HG03103 (cell line): ENCODE results near the gene CDK10.
"Not testable (repeated sequence)": the region's sequence is repeated elsewhere in the genome, so short reads cannot be mapped to it uniquely, and the experiment has no call there.

Source experiments
- ATAC-seq: cut with Tn5 transposase; IDR thresholded peaks from one replicate; pipeline ENCODE4 v1.9.1; 2021; ENCODE audit warnings: low read depth; ENCODE audit not compliant: unreplicated experiment

The CDK10 gene

DNA sequence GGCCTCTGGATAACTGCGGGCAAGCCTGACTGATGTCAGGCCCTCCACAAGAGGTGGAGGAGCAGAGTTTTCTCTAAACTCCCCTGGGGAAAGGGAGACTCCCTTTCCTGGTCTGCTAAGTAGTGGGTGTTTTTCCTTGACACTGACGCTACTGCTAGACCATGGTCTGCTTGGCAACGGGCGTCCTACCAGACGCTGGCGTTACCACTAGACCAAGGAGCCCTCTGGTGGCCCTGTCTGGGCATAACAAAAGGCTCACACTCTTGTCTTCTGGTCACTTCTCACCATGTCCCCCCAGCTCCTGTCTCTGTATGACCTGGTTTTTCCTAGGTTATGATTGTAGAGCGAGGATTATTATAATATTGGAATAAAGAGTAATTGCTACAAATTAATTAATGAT, 19.5 kb upstream of the CDK10 start:
- ATAC-seq, result not testable (repeated sequence)

DNA sequence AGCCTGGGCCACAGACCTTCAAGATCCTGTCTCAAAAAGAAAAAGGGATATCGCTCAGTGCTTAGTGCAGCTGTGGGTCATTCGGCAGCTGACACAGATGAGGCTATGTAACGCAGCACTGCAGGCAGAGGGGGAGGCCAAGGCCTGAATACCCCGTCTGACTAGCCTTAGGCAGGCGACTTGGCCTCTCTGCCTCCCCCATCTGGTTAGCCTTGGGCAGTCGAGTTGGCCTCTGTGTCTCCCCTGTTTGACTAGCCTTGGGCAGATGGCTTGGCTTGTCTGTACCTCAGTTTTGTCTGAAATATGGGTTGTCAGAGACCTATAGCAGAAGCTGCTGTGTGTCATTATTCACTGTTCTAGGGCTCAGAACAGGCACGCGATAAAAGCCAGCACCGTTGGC, 18.9 kb upstream of the CDK10 start:
- no peak for ATAC-seq

DNA sequence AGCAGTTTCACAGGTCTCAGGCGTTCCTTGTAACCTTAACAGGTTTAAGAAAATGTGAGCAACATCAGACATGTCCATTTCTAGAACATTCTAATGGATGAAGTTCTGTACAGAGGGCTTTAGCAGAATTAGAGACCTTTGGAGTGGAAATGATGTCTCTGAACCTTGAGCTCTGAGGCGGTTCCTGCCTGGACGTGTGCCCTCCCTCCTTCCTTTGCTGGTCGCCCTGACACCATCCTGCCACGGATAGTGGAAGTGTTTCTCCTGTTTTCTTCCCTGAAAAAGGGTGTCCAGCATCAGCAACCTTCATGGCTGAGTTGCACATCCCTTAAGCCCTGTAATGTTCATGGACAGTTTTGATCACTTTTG, 17.7 kb upstream of the CDK10 start:
- no peak for ATAC-seq

DNA sequence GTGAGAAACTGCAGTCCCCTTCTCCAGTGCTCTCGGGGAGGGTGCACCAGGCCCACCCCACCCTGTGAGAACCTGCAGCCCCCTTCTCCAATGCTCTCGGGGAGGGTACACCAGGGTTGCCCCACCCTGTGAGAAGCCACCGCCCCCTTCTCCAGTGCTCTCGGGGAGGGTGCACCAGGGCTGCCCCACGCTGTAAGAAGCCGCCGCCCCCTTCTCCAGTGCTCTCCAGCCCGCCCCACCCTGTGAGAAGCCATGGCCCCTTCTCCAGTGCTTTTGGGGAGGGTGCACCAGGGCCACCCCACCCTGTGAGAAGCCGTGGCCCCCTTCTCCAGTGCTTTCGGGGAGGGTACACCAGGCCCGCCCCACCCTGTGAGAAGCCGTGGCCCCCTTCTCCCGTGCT, 16.7 kb upstream of the CDK10 start:
- no peak for ATAC-seq

DNA sequence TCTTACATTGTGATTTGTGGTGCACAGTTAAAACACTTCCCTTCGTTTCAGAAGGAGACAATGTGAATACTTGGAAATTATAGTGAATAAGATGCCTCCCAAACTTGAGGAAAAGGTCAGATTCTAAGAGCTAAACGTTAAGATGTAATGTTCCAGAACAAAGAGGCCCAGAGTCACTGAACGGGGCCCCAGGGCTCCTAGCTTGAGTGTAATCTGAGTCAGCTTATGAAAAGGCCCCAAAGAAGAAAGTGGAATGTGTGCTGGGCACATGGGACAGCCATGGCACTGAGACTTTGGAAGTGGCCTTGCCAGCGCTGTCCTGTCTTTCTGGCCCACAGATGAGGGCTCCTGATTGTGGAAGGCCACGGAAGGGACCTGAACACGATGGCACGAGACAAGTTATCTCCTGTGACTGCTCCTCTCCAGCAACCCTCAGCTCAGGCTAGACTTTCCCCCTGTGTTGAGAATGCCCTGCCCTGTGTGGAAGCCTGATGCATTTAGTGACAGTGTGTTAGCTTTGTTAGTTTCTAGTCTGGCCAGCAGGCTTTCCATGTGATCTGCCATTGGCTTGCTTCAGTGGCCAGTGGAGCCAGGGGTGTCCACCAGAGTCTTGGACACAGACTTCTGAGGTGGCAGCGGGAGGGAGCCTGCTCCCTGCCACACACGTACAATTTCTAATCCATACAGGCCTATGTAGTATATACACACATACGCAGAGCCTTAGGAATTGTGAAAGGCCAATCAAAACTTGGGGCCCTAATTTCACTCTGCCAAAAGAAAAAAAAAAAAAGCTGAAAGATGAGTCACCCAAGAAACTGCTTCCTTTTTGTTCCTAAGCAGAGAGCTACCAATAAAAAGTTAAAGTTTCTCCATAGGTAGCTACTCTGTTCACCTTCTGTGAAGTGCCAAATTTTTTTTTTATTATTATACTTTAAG, 15.7 kb upstream of the CDK10 start:
- no peak for ATAC-seq

DNA sequence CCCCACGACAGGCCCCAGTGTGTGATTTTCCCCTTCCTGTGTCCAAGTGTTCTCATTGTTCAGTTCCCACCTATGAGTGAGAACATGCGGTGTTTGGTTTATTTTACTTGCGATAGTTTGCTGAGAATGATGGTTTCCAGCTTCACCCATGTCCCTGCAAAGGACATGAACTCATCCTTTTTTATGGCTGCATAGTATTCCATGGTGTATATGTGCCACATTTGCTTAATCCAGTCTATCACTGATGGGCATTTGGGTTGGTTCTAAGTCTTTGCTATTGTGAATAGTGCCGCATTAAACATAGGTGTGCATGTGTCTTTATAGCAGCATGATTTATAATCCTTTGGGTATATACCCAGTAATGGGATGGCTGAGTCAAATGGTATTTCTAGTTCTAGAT, 14.9 kb upstream of the CDK10 start:
- not testable (repeated sequence) for ATAC-seq

DNA sequence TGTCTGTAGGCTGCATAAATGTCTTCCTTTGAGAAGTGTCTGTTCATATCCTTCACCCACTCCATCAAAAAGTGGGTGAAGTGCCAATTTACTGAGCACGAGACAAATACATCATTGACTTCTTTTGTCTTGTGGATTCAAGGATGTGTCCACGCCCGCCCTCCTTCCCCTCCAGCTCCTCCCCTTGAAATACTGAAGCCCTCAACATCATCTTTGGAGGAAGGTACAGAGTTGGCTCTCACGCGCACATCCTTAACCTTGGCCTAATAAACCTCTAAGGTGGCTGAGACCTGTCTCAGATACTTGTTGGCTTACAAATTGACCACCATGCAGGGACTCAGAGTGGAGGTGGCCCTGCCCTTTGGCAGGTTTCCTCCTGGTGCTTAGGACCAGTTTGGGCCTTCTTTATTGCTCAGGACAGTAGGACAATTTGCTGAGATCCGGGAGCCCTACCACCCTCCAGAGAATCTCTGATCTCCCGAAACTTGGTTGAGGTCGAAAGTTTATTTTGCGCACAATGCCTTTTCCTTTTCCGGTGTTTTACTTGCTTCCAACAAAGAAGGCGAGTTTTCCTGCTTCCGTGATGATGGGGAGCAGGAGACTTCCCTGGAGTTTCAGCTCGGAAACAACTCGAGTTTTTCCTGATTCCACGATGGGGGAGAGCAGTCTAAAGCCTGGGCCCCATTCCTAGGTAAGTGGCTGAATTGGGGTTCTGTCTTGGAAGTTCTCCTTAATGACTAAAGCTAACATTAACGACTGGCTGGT, 14.1 kb upstream of the CDK10 start:
- ATAC-seq, result no peak

DNA sequence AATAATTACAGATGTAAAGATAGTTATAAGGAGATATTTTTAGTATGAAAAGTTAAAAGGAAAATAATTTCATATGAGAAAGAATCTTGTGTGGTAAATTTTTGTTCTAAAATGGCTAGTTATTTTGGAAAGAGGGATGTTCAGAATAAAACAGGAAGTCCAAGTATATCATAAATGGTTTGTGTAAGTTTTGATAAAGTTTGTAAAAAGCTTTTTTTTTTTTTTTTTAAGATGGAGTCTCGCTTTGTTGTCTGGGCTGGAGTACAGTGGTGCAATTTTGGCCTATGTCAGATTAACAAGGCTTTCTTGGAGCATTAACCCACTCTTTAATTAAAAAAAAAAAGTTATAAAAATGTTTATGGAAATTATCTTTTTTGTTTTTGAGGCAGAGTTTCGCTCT, 8.2 kb upstream of the CDK10 start:
- ATAC-seq, result no peak

DNA sequence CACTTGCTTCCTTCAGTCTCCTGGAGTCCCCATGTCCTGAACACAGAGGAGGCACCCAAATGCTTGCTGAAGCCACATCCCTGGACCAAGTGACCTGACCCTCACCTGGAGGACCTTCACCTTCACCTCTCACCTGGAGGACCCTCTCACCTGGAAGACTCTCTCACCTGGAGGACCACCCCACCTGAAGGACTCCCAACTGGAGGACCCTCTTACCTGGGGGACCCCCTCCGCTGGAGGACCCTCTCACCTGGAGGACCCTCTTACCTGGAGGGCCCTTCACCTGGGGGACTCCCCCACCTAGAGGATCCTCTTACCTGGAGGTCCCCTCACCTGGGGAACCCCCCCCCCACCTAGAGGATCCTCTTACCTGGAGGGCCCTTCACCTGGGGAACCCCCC, 573 bp upstream of the CDK10 start:
- ATAC-seq, result no peak

DNA sequence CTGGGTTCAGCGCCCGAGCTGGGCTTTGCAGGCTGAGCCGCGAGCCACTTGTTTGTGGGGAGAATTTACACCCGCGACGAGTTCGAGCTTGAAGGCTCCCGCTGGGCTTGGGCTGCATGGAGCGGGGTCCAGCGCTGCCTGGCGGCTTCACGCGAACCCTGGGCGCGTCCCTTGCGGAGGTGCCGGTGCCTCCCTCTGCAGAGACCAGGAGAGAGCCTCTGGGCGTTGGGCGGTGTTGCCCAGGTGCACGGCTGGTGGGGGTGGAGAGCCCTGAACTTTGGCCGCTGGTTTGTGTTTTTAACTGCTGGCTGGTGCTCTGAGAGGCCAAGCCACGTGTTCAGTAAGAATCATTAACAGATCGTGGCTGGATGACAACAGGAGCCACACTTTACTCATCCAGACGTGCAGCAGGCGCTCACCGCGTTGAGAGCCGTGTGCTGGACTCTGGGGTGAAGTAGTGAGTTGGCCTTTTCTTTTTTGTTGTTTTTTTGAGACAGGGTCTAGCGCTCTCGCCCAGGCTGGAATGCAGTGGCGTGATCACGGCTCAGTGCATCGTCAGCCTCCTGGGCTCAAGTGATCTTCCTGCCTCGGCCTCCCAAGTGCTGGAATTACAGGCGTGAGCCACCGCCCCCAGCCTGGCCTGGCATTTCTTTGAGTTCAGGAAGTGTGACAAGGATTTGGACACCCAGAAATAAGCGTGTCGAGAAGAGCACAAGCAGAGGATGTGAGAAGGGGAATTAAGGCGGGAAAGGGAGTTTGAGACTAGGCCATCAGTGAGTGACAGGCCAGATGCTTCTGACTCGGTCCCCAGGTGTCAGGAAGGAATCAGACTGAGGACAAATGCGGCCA, 827 bp downstream of the CDK10 start:
- no peak for ATAC-seq

DNA sequence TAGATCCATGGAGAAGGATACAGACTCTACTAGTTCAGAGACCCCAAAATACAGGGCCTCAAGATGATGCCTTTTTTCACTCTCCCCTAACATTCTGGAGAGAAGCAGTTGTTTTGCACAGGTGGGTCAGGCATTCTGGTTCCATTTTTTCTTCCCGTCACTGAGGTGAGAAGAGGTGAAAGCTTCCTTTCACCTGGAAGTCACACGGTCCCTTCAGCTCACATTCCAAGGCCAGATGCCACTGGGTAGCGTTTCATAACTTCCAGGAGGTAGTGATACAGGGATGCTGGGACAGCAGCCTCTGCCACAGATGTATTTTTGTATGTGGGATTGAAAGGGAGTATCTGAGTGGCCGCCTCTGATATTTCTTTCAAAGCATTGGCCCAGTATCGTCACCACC, 1.9 kb downstream of the CDK10 start:
- no peak for ATAC-seq

DNA sequence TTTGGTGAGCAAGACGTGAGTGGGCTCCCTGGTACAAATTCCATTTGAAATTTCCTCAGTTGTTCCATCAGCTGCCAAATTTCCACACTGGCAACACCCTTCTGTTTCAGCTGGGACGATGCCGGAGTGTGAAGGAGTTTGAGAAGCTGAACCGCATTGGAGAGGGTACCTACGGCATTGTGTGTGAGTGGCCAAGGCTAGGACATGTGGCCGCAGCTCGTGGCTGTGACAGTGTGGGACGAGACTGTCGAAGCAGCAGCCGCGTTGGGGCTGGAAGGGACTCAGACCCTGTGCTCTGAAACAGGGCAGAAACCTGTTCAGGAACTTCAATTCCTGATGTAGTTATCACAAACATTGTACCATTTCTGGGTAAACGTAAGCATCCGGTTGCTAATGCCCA, 2.7 kb downstream of the CDK10 start:
- ATAC-seq, result no peak

DNA sequence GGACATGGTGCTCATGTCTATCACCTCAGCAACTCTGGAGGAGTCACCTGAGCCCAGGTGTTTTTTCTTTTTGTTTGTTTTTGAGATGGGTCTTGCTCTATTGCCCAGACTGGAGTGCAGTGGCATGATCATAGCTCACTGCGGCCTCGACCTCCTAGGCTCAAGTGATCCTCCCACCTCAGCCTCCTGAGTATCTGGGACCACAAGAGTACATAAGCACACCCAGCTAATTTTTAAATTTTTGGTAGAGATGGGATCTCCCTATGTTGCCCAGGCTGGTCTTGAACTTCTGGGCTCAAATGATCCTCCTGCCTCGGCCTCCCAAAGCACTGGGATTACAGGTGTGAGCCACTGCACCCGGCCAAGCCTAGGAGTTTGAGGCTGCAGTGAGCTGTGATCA, 3.1 kb downstream of the CDK10 start:
- ATAC-seq, result not testable (repeated sequence)

DNA sequence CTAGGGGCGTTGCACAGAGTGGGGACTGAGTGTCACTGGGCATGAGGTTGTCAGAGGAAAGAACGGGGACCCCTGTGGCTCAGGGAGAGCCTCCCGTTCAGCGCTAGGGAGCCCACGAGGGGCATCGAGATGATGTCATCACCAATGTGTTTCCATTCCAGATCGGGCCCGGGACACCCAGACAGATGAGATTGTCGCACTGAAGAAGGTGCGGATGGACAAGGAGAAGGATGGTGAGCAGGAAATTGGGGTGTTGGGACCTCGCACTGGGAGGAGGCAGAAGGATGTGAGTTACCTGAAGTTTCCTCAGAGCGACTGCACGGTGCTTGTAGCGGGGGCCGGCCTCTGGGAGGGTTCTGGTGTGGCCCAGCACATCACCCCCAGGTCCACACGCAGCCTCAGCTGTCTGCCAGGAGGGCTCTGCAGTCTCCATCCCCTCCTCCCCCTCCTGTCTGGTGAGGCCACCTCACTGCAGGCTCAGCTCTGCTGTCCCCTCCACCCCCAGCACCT, 4.0 kb downstream of the CDK10 start:
- ATAC-seq, result no peak

DNA sequence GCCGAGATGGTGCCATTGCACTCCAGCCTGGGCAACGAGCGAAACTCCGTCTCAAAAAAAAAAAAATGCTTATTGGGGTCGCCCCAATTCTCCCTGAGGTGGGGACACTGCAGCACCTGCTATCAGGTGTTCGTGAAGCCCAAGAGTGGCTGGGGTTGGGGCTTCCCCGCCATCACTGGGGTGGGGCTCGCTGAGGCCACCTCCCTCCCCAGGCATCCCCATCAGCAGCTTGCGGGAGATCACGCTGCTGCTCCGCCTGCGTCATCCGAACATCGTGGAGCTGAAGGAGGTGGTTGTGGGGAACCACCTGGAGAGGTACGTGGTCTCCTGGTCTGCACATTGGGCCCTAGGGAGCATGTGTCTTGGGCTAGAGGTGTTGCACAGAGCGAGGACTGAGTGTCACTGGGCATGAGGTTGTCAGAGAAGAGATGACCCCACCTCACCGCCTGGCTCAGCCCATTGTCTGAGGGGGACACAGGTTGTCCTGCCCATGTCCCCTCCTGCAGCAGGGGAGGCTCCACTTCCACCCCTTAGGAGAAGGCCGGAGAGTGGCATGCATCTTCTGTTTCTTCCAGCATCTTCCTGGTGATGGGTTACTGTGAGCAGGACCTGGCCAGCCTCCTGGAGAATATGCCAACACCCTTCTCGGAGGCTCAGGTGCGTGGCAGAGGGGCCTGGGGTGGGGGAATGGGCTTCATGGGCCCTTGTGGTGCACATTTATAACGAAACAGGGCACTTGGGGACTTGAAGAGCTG, 4.9 kb downstream of the CDK10 start:
- no peak for ATAC-seq

DNA sequence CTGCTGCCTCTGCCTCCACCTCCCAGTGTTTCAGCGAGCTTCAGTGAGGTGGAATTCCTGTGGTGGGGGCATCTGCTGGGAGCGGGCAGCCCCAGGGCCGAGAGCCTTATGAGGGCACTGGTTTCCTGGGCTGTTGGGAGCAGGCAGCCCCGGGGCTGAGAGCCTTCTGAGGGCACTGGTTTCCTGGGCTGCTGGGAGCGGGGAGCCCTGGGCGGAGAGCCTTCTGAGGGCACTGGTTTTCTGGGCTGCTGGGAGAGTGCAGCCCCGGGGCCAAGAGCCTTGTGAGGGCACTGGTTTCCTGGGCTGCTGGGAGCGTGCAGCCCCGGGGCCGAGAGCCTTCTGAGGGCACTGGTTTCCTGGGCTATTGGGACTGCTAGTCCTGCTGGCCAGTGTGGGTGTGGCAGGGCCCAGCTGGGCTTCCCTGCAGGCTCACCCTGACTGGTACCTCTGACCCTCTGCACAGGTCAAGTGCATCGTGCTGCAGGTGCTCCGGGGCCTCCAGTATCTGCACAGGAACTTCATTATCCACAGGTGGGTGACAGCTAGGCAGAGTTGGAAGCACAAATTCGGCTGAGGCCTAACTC, 5.6 kb downstream of the CDK10 start:
- no peak for ATAC-seq

DNA sequence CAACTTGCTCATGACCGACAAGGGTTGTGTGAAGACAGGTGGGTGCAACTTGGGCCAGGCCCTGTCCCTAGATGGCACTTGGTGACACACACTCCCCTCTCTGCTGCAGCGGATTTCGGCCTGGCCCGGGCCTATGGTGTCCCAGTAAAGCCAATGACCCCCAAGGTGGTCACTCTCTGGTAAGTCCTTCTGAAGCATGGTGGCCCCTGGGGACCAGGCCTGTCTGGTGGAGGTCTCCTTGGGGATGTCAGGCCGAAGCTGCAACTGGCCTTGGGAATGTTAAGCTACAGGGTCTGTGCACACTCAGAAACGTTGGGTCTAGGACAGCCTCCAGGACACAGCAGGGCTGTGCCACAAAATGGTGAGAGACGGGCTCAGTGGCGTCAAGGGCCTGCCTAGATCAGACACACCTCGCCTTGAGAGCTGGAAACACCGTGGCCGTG, 6.8 kb downstream of the CDK10 start:
- no peak for ATAC-seq

DNA sequence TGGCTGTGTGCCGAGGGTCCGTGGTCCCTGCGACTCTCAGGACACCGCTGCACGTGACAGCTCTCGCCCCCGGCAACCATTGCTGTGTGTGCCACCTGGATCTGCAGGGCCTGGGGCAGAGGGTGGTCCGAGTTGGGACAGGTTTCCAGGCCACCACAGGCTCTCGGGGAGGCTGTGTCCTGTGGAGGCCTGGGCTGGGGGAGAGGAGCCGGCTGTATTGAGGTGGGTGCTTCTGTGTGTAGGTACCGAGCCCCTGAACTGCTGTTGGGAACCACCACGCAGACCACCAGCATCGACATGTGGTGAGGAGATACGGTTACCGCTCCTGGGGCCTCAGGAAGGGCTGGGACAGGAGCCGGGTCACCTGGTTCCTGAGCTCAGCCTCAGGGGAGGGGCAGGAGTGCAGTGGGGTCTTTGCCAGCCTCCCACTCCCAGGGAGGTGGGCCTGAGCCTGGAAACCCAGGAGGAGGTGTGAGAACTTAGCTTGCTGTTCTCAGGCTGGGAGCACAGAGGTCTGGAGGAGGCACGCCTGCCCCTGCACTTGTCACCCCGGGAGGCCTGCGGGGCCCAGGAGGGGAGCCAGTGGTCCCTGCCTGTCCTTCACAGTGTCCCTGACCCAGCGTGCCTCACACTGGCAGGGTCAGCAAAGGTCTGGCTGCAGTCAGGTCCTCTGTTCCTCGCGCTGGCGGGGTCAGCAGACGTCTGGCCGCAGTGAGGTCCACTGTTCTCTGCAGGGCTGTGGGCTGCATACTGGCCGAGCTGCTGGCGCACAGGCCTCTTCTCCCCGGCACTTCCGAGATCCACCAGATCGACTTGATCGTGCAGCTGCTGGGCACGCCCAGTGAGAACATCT, 7.7 kb downstream of the CDK10 start:
- no peak for ATAC-seq

DNA sequence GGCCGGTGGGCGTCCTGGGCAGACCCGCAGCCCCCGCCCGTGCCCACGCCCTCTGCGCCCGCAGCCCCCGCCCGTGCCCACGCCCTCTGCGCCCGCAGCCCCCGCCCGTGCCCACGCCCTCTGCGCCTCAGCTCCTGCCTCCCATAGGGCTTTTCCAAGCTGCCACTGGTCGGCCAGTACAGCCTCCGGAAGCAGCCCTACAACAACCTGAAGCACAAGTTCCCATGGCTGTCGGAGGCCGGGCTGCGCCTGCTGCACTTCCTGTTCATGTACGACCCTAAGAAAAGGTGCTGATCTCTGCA, 8.2 kb downstream of the CDK10 start:
- ATAC-seq, result not testable (repeated sequence)
